GM18907 (cell line): ENCODE measurements around the gene ACVR2B.

Experiments used
- ATAC-seq: cut with Tn5 transposase; IDR thresholded peaks from one replicate; pipeline ENCODE4 v1.9.1; 2021; ENCODE audit warnings: mild to moderate bottlenecking, moderate library complexity; ENCODE audit not compliant: unreplicated experiment

Gene ACVR2B

DNA sequence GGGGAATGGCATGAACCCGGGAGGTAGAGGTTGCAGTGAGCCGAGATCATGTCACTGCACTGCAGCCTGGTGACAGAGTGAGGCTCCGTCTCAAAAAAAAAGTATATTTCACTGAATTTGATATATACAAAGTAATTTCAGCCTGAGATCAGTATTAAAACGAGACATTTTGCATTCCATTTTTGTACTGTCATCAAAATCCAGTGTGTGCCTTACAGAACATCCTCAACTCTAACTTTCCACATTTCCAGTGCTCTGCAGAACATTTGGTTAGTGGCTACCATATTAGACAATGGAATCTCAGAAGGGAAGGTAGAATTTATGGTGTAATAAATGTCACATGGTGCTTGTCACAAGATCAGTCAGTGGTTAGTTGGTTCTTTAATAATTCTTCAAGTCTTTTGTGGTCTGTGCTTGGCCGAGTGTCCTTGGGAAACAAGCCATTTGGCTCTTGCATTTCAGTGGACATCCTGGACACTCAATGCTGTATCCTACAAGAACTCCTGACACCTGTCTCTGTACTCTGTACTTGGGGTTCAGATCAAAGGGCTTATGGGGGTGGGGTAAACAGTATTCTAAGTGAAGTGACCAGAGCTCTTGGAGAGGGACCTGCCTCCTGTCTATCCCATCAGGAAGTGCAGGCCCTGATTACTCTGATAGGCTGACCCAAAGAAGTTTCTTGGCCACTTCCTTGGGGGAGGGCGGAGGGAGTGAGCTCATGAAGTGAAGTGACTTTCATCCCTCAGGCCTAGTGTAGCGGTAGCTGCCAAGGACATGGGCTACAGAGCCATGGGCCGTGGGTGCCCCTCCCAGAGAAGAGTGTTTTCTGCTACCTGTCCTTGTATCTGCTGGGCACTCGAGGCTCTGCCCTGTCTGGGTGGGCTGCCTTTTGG lies 3.7 kb downstream of the ACVR2B start:
- ATAC-seq = no peak

DNA sequence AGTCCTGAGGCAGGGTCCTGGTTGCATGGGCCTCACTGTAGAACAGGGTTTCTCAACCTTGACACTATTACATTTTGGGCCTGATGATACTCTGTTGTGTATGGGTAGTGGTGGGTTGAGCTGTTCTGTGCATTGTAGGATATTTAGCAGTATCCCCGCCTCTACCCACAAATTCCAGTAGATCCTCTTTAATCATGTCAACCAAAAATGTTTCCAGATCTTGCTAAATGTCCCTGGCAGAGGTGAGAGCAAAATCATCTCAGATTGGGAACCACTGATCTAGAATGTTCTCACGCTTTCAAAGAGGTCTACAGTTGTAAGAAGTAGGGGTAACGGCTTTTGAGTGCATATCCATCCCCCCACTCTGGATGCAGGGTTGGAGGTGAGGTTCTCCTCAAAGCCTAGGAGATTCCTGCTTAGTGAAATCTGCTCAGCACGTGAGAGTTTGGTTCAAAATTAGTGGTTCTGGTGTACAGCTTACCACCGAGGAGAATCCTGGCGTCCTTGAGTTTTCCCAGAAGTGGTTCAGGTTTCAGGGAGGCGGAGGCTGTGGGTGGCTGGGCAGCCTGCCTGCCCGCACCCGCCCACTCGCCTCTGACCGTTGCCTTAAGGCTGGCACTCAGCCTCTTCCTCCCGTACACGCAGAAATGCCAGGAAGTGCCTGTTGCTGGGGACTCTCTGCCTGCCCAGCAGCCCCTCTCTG lies 5.3 kb downstream of the ACVR2B start:
- ATAC-seq = no peak

DNA sequence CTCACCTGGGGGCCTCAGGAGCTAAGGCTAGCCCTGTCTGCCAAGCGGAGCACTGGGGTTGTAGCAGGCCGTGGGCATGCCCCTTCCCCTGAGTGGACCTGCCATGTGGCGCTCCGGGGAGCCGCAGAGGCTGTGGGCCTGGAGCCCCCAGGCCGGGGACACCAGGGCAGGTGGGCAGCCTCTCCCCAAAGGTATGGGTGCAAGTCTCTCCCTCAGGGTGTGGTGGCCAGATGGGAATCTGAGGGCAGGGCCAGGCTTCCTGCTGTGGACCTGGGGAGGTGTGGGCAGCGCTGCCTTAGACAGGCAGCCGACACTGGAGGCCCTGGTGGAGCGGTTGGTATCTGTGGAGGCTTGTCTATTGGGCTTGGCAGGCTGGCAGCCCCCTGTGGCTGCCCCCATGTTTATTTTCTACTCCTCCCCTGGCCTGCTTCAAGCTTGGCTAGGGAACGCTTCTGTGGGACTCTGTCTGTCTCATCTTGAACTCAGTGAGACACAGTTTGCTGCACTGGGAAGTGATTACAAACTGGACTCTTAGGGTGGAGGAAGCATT lies 5.9 kb downstream of the ACVR2B start:
- ATAC-seq = no peak

DNA sequence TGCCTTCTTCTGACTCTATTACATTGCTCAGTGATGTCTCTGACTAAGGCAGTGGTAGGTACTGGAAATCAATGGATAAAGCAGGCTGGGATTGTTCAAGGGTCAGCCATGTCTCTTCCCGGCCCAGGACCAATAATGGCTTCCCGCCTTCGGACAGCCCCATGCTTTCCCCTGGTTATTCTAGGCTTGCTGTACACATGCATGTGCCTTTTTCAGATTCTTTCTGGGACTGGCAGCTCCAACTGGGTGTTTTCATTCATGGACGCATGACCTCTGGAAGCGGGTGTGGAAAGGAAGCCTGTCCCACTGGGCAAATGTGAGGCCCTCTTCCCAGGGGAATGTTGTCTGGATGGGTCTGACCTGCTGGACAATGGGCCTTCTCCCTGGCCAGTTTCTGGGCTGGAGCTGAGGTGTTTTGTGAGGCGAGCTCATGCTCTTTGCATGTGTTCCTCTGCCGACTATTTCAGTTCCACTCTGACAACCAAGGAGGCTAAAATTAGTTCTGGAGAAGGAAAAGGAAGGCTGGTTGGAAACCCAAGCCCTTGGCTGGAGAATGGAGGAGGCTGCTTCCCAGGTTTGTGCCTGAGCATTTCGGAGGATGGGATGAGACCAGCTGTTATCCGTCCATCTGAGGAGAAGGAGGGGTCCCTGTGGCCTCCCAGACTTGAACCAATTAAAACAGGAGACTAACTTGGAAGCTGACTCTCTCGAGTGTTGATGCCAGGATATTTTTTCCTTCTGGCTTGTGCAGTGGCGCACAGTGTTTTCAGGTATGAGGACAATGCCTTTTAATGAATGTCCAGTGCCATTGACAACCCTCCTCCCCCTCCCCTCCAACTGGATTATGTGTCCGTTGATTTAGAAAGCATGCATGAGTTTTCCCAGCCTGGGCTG lies 6.9 kb downstream of the ACVR2B start:
- ATAC-seq = no peak

DNA sequence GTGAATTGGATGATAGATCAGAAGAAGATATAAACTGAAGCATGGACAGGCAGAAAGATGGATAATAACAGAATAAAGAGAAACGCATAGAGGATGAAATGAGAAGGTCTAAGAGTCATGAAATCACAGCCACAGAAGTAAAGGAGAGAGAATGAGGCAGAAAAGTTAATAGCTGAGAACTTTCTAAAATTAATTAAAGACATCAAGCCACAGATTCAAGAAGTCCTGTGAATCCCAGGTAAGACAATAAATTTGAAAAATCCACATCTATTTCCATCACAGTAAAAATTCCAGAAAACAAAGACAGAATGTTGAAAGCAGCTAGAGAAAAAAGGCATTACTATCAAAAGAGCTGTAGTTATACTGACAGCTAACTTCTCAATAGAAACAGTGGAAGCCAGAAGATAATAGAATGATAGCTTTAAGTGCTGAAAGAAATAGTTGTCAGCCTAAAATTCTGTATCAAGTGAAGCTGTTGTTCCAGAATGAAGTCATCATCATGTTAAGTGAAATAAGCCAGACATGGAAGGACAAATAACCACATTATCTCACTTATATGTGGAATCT lies 12.0 kb downstream of the ACVR2B start:
- no peak for ATAC-seq

DNA sequence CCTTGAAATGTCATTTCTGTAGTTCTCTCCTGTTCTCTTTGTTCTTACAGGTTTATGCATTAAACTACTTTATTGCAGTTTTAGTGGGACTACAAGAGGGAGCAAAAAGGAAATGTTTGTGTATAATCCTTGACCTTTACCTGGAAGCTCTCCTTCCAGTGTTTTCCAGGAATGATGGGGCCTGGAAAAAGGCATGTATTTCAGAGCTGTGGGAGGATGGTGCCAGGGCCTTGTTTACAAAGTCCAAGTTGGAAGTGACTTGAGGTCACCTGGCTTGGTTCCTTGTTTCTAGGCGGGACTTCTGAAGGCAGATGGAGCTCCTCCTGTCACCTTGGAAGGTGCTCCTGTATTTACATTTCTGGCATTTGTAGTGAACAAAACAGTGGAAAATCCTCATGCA lies 15.1 kb downstream of the ACVR2B start:
- no peak for ATAC-seq

DNA sequence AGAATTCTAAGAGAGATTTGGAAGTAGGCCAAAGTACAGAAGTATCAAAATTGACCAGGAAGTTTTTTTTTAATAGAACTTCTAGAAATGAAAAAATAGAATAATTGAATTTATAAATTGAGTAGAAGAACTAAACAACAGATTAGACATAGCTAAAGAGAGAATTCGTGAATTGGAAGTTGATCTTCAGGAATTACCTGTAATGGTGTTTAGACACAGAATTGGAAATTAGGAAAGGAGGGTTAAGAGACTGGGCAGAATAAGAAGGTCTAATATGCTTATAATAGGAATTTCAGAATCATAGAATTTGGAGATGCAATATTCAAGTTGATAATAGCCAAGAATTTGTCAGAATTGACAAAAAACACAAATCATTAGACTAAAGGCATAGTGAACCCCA lies 16.2 kb downstream of the ACVR2B start:
- ATAC-seq = no peak

DNA sequence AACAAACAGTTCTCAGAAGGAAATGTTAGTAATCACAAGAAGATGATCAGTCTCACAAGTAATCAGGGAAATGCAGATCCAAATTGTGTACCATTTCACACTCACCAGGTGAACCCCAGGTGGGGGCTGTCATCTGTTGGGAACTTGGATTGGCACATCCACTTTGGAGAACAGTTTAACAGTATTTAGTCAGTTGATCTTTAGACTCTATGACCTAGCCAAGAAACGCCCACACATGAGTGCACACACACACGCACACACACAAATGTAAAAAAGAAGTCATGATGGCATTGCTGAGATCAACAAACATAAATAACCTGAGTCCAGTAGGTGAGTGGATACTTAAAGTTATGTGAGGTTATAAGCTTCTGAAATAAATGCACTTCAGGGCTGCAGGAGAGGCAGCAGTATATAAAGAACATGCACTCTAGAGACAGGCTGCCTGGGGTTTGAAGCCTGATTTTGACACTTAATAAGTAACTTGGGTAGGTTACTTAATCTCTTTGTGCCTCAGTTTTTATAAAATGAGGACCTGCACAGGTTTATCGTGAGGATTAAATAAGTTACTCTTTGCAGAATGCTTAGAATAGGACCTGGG lies 17.7 kb downstream of the ACVR2B start:
- no peak for ATAC-seq

DNA sequence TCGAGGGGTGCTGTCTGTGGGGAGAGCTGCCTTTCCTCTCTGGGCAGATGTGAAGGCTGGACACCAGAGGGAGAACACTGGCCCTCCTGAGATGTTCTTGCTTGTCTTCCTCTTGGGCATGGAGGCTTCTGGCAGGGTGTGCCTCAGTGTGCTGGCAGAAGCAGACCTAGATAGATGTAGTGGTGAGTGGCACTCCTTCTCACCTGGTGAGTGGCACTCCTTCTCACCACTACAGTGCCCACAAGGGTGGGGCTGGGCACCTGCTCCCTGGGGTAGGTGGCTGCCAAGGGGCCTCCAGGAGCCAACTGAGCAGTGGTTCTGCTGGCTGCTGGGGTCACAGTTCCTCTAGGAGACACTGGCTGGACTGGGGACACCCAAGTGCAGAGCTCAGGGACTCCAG lies 18.7 kb downstream of the ACVR2B start:
- ATAC-seq = no peak

DNA sequence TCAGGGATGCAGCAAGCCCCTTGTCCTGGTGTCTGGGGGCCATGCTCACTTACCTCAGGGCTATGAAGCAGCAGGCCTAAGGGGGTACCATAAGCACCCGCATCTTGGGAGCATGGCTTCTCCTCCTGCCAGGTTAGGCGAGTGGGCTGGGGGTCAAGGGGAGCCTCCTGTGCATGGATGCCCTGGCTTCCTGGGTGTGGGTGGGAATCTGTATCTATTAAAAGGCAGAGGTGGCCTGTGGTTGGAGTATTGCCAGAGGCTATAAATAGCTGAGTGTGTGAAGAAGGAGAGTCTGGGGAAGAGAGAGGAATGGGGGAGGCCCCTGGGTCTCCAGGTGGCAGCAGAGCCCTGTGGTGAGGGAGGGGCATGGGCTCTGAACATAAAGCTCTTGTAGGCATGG lies 19.5 kb downstream of the ACVR2B start:
- no peak for ATAC-seq

DNA sequence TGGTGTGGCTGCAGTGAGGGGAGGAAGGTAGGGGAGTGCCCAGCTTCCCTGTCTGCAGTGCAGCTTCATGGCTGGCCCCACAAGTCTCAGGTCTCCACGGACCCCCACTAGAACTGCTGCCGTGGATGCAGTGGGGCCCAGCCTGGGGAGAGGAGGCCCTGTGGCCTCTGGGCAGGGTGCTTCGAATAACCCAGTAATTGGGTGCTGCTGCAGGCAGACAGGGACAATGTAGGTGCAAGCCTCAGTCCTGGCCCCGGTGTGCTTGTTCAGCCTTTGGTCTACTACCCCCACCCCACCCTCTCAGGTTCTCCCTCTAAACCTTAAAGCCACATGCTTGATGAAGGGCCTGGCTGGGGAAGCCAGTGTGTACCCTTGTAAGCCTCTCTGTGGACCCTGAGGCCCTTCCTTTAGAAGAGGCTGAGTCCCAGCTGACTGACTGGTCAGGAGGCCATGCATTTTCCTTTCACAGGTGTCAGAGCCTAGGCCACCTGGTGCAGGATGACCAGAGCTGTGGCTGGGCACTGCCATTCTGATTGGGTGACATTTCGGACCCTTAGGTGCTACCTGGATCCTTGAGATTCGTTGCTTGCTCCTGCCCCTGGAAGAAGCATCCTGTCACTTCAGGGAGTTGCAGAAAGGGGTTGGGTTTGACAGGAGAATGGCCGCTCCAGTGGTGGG lies 21.4 kb downstream of the ACVR2B start:
- no peak for ATAC-seq

DNA sequence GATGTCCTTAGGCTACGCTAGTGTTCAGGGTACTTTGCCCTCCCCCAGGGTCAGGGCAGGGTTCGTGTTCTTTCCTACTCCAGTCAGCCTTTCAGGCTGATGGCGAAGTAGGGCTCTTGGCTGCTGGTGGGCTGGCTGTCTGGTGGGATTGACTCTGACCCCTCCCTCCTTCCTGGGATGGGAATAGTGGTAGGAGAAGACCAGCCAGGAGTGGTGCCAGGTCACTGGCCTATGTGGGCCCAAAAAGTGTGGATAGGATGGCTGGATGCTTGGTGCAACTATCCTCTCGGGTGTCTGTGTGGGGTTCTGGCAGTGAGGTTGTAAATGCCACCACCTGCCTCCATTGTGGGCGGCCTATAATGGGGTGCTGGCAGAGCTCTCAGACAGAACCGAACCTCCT lies 22.0 kb downstream of the ACVR2B start:
- no peak for ATAC-seq

DNA sequence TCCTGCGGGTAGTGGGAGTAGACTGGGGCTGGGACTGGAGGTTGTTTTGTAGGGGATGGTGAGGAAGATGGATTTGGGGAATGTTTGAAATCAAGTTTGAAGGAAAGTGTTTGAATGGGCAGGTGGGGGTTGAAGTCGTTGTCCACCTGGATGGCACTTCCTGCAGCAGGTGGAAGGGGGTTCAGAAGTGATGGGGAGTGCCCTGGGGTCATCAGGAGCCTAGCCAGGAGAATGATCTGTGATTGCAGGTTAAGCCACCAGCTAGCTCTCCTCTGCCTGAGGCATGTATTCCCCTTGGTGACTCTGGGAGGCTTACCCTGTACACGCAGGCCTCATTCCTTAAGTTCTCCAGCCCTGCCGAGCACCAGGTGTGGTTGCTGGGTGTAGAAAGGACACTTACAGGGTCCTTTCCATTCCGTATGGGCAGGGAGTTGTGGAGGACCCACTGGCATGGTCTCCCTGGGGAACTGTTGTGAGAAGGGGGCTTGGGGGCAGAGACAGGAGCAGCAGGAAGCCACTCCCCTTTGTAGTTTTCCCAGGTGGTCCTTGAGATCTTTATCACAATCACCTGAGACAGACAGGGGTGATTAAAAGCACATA lies 22.6 kb downstream of the ACVR2B start:
- ATAC-seq = no peak

DNA sequence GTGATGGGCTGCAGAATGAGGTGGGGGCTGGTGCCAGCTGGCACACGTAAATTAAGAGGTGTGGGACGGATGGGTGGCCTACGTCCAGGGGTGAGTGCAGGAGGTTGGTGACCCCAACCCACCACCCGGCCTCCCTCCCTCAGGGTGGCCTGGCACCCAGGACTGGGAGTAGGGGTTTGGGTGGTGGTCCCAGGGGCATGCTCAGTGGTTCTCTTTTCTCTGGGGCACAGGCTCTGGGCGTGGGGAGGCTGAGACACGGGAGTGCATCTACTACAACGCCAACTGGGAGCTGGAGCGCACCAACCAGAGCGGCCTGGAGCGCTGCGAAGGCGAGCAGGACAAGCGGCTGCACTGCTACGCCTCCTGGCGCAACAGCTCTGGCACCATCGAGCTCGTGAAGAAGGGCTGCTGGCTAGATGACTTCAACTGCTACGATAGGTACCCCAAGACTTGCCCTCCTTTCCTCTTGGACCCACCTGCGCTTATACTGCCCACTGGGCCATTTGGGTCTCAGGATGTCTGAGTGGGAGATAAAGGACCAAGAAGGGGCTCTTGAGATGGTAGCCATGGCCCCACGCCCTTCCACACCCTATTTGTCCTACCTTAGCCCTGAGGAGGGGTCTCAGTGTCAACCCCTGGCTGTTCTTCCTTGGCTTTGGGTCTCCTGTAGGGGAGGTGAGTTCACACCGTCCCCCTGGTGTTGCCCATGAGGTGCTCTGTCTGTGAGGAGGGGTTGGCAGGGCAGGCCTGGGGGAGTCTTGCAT lies 23.5 kb downstream of the ACVR2B start:
- ATAC-seq = no peak

DNA sequence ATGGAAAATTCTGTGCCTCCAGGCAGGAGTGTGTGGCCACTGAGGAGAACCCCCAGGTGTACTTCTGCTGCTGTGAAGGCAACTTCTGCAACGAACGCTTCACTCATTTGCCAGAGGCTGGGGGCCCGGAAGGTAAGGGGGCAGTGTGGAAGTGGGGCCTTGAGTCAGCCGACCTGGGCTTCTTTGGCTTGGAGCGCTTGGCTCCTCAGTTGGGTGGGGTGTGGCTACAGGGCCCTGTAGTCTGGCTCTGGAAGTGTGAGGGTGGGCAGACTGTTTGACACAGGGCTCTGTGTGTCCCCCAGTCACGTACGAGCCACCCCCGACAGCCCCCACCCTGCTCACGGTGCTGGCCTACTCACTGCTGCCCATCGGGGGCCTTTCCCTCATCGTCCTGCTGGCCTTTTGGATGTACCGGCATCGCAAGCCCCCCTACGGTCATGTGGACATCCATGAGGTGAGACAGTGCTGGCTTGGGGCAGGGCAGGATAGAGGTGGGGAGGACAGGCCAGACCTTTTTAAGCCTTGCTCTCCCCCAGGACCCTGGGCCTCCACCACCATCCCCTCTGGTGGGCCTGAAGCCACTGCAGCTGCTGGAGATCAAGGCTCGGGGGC lies 24.3 kb downstream of the ACVR2B start:
- ATAC-seq = no peak

DNA sequence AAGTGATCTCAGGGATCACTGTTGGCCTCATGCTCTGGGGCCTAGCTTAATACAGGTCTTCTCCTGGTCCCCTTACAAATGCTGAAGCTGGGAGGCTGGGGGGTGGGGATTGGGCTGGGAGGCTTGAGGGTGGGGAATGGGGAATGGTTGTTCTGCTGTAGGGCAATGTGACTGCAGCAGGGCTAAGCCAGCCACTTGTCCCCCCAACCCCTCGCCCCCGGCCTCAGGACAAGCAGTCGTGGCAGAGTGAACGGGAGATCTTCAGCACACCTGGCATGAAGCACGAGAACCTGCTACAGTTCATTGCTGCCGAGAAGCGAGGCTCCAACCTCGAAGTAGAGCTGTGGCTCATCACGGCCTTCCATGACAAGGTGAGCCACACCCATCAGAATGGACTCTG lies 25.2 kb downstream of the ACVR2B start:
- ATAC-seq = no peak

DNA sequence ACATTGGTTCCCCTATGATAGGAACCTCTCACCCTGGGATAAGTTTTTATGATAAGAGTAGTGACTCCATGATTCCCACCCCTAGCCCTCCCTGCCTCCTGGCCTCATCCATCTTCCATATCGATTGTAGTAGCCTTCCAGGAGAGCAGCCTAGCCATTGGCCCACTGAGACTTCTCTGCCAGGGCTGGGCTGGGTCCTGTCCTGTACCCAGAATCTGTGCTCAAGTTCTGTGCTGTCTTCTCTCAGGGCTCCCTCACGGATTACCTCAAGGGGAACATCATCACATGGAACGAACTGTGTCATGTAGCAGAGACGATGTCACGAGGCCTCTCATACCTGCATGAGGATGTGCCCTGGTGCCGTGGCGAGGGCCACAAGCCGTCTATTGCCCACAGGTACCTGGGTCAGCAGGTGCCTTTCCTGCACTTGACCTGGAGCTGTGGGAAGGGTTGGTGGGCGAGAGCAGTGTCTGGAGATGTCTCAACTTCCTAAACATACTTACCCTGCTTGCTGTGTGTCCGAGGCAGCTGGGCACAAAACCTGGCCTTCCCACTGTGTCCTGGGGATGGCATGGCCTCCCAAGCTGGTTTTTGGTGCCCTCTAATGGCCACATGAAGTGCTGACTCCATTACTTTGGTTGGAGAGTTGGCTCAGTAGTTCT lies 25.9 kb downstream of the ACVR2B start:
- peak; percentile 60 for ATAC-seq

DNA sequence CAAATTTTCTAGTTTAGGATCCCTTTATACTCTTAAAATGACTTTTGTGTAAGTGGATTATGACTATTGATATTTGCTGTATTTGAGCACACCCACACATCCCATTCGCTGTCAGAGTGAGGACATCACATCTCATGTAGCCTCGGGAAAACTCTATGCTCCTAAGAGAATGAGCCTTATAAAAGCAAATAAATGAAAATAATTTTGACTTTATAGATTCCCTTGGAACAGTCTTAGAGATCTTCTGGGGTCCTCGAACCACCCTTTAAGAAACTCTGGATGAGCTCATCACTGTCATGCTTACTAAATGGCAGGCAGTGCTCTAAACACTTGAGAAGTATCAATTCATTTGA lies 26.4 kb downstream of the ACVR2B start:
- no peak for ATAC-seq
